ENCODE data around the gene PHACTR3. TPM values are rescaled to one million over a fixed set of nuclear protein-coding genes. Genes with fewer than 3 reads are reported as not detected.
A peak's percentile ranks its signal among the peaks of the same experiment; 100 is the strongest.

The PHACTR3 gene
- total RNA-seq, 1 donor from 2014 or later = 1.8 TPM

- DNase-seq (ENCODE audit: low spot score) = peak; percentile 73
Observed at GRCh38 chr20:59573837-59574236, 30.5 kb upstream of the PHACTR3 start.

GRCh38 chr20:59574308-59574707 lies 30.0 kb upstream of the PHACTR3 start:
- peak; percentile 67 for DNase-seq (ENCODE audit: low spot score)

- DNase-seq (ENCODE audit: low spot score) = no peak
Observed at GRCh38 chr20:59575216-59575615, 29.1 kb upstream of the PHACTR3 start.

- DNase-seq (ENCODE audit: low spot score) = peak; percentile 59
Observed at GRCh38 chr20:59575653-59576052, 28.7 kb upstream of the PHACTR3 start.

GRCh38 chr20:59576216-59576953 lies 28.0 kb upstream of the PHACTR3 start:
- DNase-seq (ENCODE audit: low spot score) = peak; percentile 84

- DNase-seq (ENCODE audit: low spot score) = peak; percentile 77
Observed at GRCh38 chr20:59577037-59577808, 27.1 kb upstream of the PHACTR3 start.

GRCh38 chr20:59577809-59578435 lies 26.4 kb upstream of the PHACTR3 start:
- DNase-seq (ENCODE audit: low spot score) = no peak

GRCh38 chr20:59578436-59579403 lies 25.6 kb upstream of the PHACTR3 start:
- peak; percentile 65 for DNase-seq (ENCODE audit: low spot score)

GRCh38 chr20:59579404-59580145 lies 24.8 kb upstream of the PHACTR3 start:
- peak; percentile 72 for DNase-seq (ENCODE audit: low spot score)

- peak; percentile 62 for DNase-seq (ENCODE audit: low spot score)
Observed at GRCh38 chr20:59580146-59580946, 24.0 kb upstream of the PHACTR3 start.

GRCh38 chr20:59580991-59581401 lies 23.3 kb upstream of the PHACTR3 start:
- DNase-seq (ENCODE audit: low spot score) = peak; percentile 30

GRCh38 chr20:59581993-59582679 lies 22.2 kb upstream of the PHACTR3 start:
- no peak for DNase-seq (ENCODE audit: low spot score)

GRCh38 chr20:59583428-59584277 lies 20.7 kb upstream of the PHACTR3 start:
- peak; percentile 90 for DNase-seq (ENCODE audit: low spot score)

- no peak for DNase-seq (ENCODE audit: low spot score)
Observed at GRCh38 chr20:59584278-59584925, 19.9 kb upstream of the PHACTR3 start.

GRCh38 chr20:59585714-59586409 lies 18.5 kb upstream of the PHACTR3 start:
- no peak for DNase-seq (ENCODE audit: low spot score)

- DNase-seq (ENCODE audit: low spot score) = no peak
Observed at GRCh38 chr20:59586613-59587012, 17.7 kb upstream of the PHACTR3 start.

- no peak for DNase-seq (ENCODE audit: low spot score)
Observed at GRCh38 chr20:59587570-59587969, 16.8 kb upstream of the PHACTR3 start.

All from mesenteric fat pad (tissue), 1 donor.